WERI-Rb-1 (cell line): ENCODE results near the gene DNPH1.

Source experiments
- DNase-seq: peaks from one replicate; pipeline ENCODE4 v3.0.0-alpha.2; 2020
- H3K27ac ChIP-seq: fragments of 250-450 bp; sonication (Bioruptor Pico); 2 replicates; pipeline ENCODE4 v1.5.1; 2020; ENCODE audit warnings: mild to moderate bottlenecking, moderate library complexity
- H3K27me3 ChIP-seq: fragments of 250-450 bp; sonication (Bioruptor Pico); 2 replicates; pipeline ENCODE4 v1.5.1; 2021; ENCODE audit warnings: mild to moderate bottlenecking, low read depth, moderate library complexity; ENCODE audit not compliant: insufficient read depth, severe bottlenecking
- H3K36me3 ChIP-seq: fragments of 250-450 bp; sonication (Bioruptor Pico); 2 replicates; pipeline ENCODE4 v1.5.1; 2020; ENCODE audit warnings: mild to moderate bottlenecking, moderate library complexity
- H3K4me3 ChIP-seq: 2 replicates; pipeline ENCODE4 v1.5.1; 2011; ENCODE audit warnings: low read depth, mild to moderate bottlenecking, control low read depth, low read length
- H3K9me3 ChIP-seq: fragments of 250-450 bp; sonication (Bioruptor Pico); 2 replicates; pipeline ENCODE4 v1.5.1; 2021; ENCODE audit warnings: mild to moderate bottlenecking, moderate library complexity; ENCODE audit not compliant: severe bottlenecking
- CTCF ChIP-seq: IDR thresholded peaks from 2 replicates; pipeline ENCODE4 v1.5.1; 2011; ENCODE audit warnings: low read depth, mild to moderate bottlenecking, control low read depth, inconsistent platforms, low read length

DNPH1 gene

GRCh38 chr6:43265564-43265963 is 36.3 kb upstream of the DNPH1 start:
- H3K9me3 ChIP-seq = no peaks in the 10 kb centered on the region
- no peak overlapping the region for H3K27ac ChIP-seq
- peak; percentile 23; the same call in 1 of the 2 replicates for TF ChIP-seq CTCF

GRCh38 chr6:43264599-43265145 is 35.4 kb upstream of the DNPH1 start:
- DNase-seq = no peak

More at GRCh38 chr6:43265564-43265963, 36.3 kb upstream of the DNPH1 start:
- Histone ChIP-seq H3K36me3 (no peaks in the 10 kb centered on the region), H3K27me3 (no peaks in the 10 kb centered on the region), H3K4me3 (no peak overlapping the region)
- no peak for DNase-seq

GRCh38 chr6:43263314-43264178 is 34.3 kb upstream of the DNPH1 start:
- peak; percentile 100 for TF ChIP-seq CTCF
- Histone ChIP-seq H3K9me3 (no peaks in the 10 kb centered on the region), H3K27me3 (no peaks in the 10 kb centered on the region), H3K36me3 (no peaks in the 10 kb centered on the region), H3K4me3 (no peak overlapping the region), H3K27ac (no peak overlapping the region)
- peak; percentile 95 for DNase-seq

More at GRCh38 chr6:43264599-43265145, 35.4 kb upstream of the DNPH1 start:
- H3K9me3 ChIP-seq = no peaks in the 10 kb centered on the region
- no peak overlapping the region for H3K27ac ChIP-seq
- no peak for TF ChIP-seq CTCF
- no peaks in the 10 kb centered on the region for H3K27me3 ChIP-seq
- no peaks in the 10 kb centered on the region for H3K36me3 ChIP-seq
- no peak overlapping the region for H3K4me3 ChIP-seq

GRCh38 chr6:43262780-43263313 is 33.6 kb upstream of the DNPH1 start:
- DNase-seq = no peak
- Histone ChIP-seq H3K27ac (no peak overlapping the region), H3K9me3 (no peaks in the 10 kb centered on the region), H3K27me3 (no peaks in the 10 kb centered on the region), H3K4me3 (no peak overlapping the region), H3K36me3 (no peaks in the 10 kb centered on the region)
- TF ChIP-seq CTCF = no peak

- H3K27ac ChIP-seq = no peak overlapping the region
- H3K9me3 ChIP-seq = no peaks in the 10 kb centered on the region
- H3K4me3 ChIP-seq = no peak overlapping the region
- H3K27me3 ChIP-seq = no peaks in the 10 kb centered on the region
- no peak for TF ChIP-seq CTCF
- no peaks in the 10 kb centered on the region for H3K36me3 ChIP-seq
- no peak for DNase-seq
Observed at GRCh38 chr6:43262000-43262779, 32.9 kb upstream of the DNPH1 start.
